Karpas-422 (cell line): ENCODE results near the gene IKZF1. TPM values are rescaled to one million over a fixed set of nuclear protein-coding genes. Genes with fewer than 3 reads are reported as not detected.

Experiments used
- DNase-seq: peaks from one replicate; pipeline ENCODE4 v3.0.0-alpha.2; 2015
- H2AFZ ChIP-seq: fragments of 200-600 bp; sonication (generic); 2 replicates; pipeline ENCODE4 v1.6.1; 2014; ENCODE audit warnings: antibody characterized with exemption, low read length, mixed read lengths
- H3K27ac ChIP-seq: fragments of 200-600 bp; sonication (generic); 2 replicates; pipeline ENCODE4 v1.5.1; 2014; ENCODE audit warnings: mild to moderate bottlenecking, low read length, moderate library complexity
- H3K27me3 ChIP-seq: fragments of 200-600 bp; sonication (generic); 2 replicates; pipeline ENCODE4 v1.6.1; 2014; ENCODE audit warnings: low read length, mixed read lengths
- H3K36me3 ChIP-seq: fragments of 200-600 bp; sonication (generic); 2 replicates; pipeline ENCODE4 v1.6.1; 2014; ENCODE audit warnings: low read length, mixed read lengths; ENCODE audit not compliant: insufficient read depth
- H3K4me1 ChIP-seq: fragments of 200-600 bp; sonication (generic); 2 replicates; pipeline ENCODE4 v1.6.1; 2014; ENCODE audit warnings: mild to moderate bottlenecking, low read length, mixed read lengths
- H3K4me2 ChIP-seq: fragments of 200-600 bp; sonication (generic); 2 replicates; pipeline ENCODE4 v1.6.1; 2014; ENCODE audit warnings: low read length, low read depth, mild to moderate bottlenecking; ENCODE audit not compliant: poor library complexity, severe bottlenecking
- H3K4me3 ChIP-seq: fragments of 200-600 bp; sonication (generic); 2 replicates; pipeline ENCODE4 v1.5.1; 2014; ENCODE audit warnings: mild to moderate bottlenecking, antibody characterized with exemption, low read length, mixed read lengths
- H3K79me2 ChIP-seq: fragments of 200-600 bp; sonication (generic); 2 replicates; pipeline ENCODE4 v1.6.1; 2014; ENCODE audit warnings: mild to moderate bottlenecking, low read length, mixed read lengths
- H3K9ac ChIP-seq: fragments of 200-600 bp; sonication (generic); 2 replicates; pipeline ENCODE4 v1.6.0; 2014; ENCODE audit warnings: low read length
- H3K9me2 ChIP-seq: fragments of 200-600 bp; sonication (generic), shearing (Covaris generic); replicated peaks from 2 replicates; pipeline ENCODE4 v1.6.0; 2014; ENCODE audit warnings: mild to moderate bottlenecking, low read length, moderate library complexity; ENCODE audit not compliant: insufficient read depth
- H3K9me3 ChIP-seq: fragments of 300-700, 200-600 bp; sonication (generic); 2 replicates; pipeline ENCODE4 v1.6.1; 2014; ENCODE audit warnings: low read length, mixed read lengths
- H4K20me1 ChIP-seq: fragments of 200-600 bp; sonication (generic); 2 replicates; pipeline ENCODE4 v1.6.1; 2014; ENCODE audit warnings: mild to moderate bottlenecking, antibody characterized with exemption, low read length, low read depth; ENCODE audit not compliant: insufficient read depth
- total RNA-seq: library from RNA; depleted of rRNA; stranded (reverse); fragments of >200 nt; shearing (Covaris generic); gene quantifications from 2 replicates; pipeline ENCODE4 v1.2.3, GENCODE V29; 2014; ENCODE audit warnings: low replicate concordance

Gene IKZF1
- total RNA-seq, 1 experiment from 2014 or later: 117 TPM

DNA sequence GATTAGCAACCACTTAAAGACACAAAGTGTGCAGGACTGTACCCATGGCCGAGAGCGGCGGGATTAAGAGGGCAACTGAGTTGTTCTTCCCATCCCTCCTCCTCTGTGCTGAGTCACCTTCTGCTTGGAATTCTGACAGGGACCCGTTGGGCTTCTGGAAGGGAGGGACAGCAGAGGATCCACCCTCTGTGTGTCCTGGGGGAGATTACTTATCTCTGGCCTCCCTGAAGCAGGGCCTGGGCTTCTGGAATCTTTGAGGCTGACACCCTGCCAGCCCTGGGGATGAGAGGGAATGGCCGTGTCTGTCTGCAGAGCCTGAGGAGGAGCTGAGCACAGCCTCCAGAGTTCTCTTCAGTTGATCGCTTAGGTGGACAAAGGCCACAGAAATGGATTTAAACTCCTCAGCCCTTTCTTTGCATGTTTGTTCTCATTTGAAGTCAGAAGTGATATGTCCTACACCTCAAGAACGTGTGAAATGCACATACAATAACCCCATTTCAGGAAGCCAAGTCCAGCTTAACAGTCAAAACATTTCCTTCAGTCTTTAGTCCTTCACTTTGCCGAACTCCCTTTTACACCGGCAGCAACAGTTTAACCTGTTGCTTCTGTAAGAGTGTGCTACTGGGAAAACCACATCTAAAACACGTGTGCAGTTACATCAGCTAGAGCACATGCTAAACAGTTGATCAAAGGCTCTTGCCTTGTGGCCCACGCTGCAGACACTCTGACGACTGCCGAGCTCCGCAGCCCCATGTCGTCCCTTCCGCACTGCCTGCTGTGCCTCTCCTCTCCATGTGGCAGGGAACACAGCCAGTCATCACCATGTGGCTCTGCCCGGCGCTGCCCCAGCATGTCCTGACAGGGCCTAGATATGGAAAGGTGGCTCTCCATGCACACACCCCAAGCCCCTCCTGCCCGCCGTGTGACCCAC is 55.7 kb downstream of the IKZF1 start:
- no peaks in the 10 kb centered on the region for H4K20me1 ChIP-seq
- peaks cover 87% of the 10 kb centered on the region for H3K79me2 ChIP-seq
- peaks cover 59% of the 10 kb centered on the region for H3K36me3 ChIP-seq
- no peaks in the 10 kb centered on the region; the same call in 1 of the 2 replicates for H3K4me1 ChIP-seq
- no peak overlapping the region for H3K4me3 ChIP-seq
- no peak for DNase-seq
- H2AFZ ChIP-seq: no peak overlapping the region
- H3K4me2 ChIP-seq: no peak overlapping the region
- no peak overlapping the region for H3K9ac ChIP-seq
- H3K9me2 ChIP-seq: no peaks in the 10 kb centered on the region
- no peaks in the 10 kb centered on the region for H3K9me3 ChIP-seq
- no peak overlapping the region for H3K27ac ChIP-seq
- no peaks in the 10 kb centered on the region for H3K27me3 ChIP-seq

GRCh38 chr7:50362142-50362541 is 57.6 kb downstream of the IKZF1 start:
- DNase-seq: no peak
- no peak overlapping the region for H3K4me3 ChIP-seq
- no peaks in the 10 kb centered on the region for H4K20me1 ChIP-seq
- no peaks in the 10 kb centered on the region for H3K9me3 ChIP-seq
- H3K9me2 ChIP-seq: no peaks in the 10 kb centered on the region
- no peak overlapping the region for H3K27ac ChIP-seq
- H3K79me2 ChIP-seq: peaks cover 80% of the 10 kb centered on the region
- no peak overlapping the region for H2AFZ ChIP-seq
- H3K36me3 ChIP-seq: peaks cover 61% of the 10 kb centered on the region
- H3K9ac ChIP-seq: no peak overlapping the region
- H3K27me3 ChIP-seq: no peaks in the 10 kb centered on the region
- no peak overlapping the region for H3K4me2 ChIP-seq
- no peaks in the 10 kb centered on the region; the same call in 1 of the 2 replicates for H3K4me1 ChIP-seq

GRCh38 chr7:50362712-50363282 is 58.3 kb downstream of the IKZF1 start:
- DNase-seq: no peak
- Histone ChIP-seq H4K20me1 (no peaks in the 10 kb centered on the region), H3K9me2 (no peaks in the 10 kb centered on the region), H3K27me3 (no peaks in the 10 kb centered on the region), H3K4me2 (no peak overlapping the region), H3K9me3 (no peaks in the 10 kb centered on the region), H3K4me1 (no peaks in the 10 kb centered on the region; the same call in 1 of the 2 replicates), H3K9ac (no peak overlapping the region), H3K4me3 (no peak overlapping the region), H3K36me3 (peaks cover 65% of the 10 kb centered on the region), H3K79me2 (peaks cover 80% of the 10 kb centered on the region), H3K27ac (no peak overlapping the region), H2AFZ (no peak overlapping the region)

- Histone ChIP-seq H3K27me3 (no peaks in the 10 kb centered on the region), H3K4me3 (no peak overlapping the region), H3K4me2 (no peak overlapping the region), H4K20me1 (no peaks in the 10 kb centered on the region), H2AFZ (no peak overlapping the region), H3K4me1 (no peaks in the 10 kb centered on the region; the same call in 1 of the 2 replicates), H3K9me2 (no peaks in the 10 kb centered on the region), H3K27ac (no peak overlapping the region), H3K9me3 (no peaks in the 10 kb centered on the region), H3K9ac (no peak overlapping the region), H3K79me2 (peaks cover 76% of the 10 kb centered on the region), H3K36me3 (peaks cover 68% of the 10 kb centered on the region)
- no peak for DNase-seq
Observed at GRCh38 chr7:50363327-50364060, 59.0 kb downstream of the IKZF1 start.

GRCh38 chr7:50364645-50365044 is 60.1 kb downstream of the IKZF1 start:
- H3K4me1 ChIP-seq: no peaks in the 10 kb centered on the region; the same call in 1 of the 2 replicates
- peaks cover 72% of the 10 kb centered on the region for H3K79me2 ChIP-seq
- no peaks in the 10 kb centered on the region for H4K20me1 ChIP-seq
- no peak overlapping the region for H3K4me3 ChIP-seq
- no peak overlapping the region for H3K27ac ChIP-seq
- no peak overlapping the region for H2AFZ ChIP-seq
- no peaks in the 10 kb centered on the region for H3K9me3 ChIP-seq
- H3K27me3 ChIP-seq: no peaks in the 10 kb centered on the region
- peaks cover 72% of the 10 kb centered on the region for H3K36me3 ChIP-seq
- no peak overlapping the region for H3K4me2 ChIP-seq
- no peaks in the 10 kb centered on the region for H3K9me2 ChIP-seq
- no peak for DNase-seq
- H3K9ac ChIP-seq: no peak overlapping the region

- H3K9me3 ChIP-seq: no peaks in the 10 kb centered on the region
- H3K27me3 ChIP-seq: no peaks in the 10 kb centered on the region
- H3K9ac ChIP-seq: no peak overlapping the region
- H3K4me3 ChIP-seq: no peak overlapping the region
- H3K27ac ChIP-seq: no peak overlapping the region
- H3K36me3 ChIP-seq: peaks cover 76% of the 10 kb centered on the region
- no peaks in the 10 kb centered on the region for H4K20me1 ChIP-seq
- no peak for DNase-seq
- H3K79me2 ChIP-seq: peaks cover 72% of the 10 kb centered on the region
- no peaks in the 10 kb centered on the region; the same call in 1 of the 2 replicates for H3K4me1 ChIP-seq
- H3K4me2 ChIP-seq: no peak overlapping the region
- no peaks in the 10 kb centered on the region for H3K9me2 ChIP-seq
- H2AFZ ChIP-seq: no peak overlapping the region
Observed at GRCh38 chr7:50366311-50366710, 61.8 kb downstream of the IKZF1 start.

DNA sequence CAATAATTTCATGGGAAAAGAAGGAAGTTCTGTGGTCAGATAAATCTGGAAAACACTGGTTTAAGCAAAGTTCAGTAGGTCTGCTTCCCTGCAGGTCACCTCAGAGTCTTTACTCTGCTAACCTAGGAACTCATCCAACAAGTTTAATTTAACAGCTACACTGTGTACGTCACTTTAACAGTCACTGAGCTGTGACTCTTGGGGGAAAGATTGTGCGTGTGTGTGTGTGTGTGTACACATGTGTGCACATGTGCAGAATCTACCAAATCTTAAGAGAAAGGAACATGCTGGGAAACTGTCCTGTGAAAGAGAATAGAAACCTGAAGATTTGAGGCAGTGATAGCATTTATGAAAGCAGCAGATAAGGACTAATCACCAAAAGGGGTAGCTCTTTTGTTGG is 62.6 kb downstream of the IKZF1 start:
- Histone ChIP-seq H3K4me1 (no peaks in the 10 kb centered on the region; the same call in 1 of the 2 replicates), H3K9ac (no peak overlapping the region), H3K9me3 (no peaks in the 10 kb centered on the region), H3K27me3 (no peaks in the 10 kb centered on the region), H3K4me3 (no peak overlapping the region), H3K9me2 (no peaks in the 10 kb centered on the region), H3K36me3 (peaks cover 78% of the 10 kb centered on the region), H4K20me1 (no peaks in the 10 kb centered on the region), H3K4me2 (no peak overlapping the region), H2AFZ (no peak overlapping the region), H3K27ac (no peak overlapping the region), H3K79me2 (peaks cover 75% of the 10 kb centered on the region)
- no peak for DNase-seq

DNA sequence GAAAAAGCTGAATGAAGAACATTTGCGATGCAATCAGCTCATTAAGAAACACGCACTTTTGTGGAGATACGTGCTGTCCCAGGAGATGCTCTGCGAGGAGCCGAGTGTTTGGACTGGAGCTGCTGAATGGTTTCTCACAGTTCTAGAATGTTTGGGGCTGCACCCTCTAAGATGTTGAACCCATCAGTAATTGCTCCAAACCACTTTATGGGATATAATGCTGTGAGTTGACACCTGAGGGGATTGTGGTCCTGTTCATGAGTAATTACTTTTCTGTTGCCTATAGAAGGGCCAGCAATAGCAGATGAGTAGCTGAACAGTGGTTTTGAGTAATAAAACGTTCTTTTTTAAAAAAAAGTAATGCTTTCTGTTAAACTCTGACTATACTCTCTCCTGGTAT is 63.1 kb downstream of the IKZF1 start:
- no peaks in the 10 kb centered on the region; the same call in 1 of the 2 replicates for H3K4me1 ChIP-seq
- no peaks in the 10 kb centered on the region for H3K27me3 ChIP-seq
- H2AFZ ChIP-seq: no peak overlapping the region
- no peak overlapping the region for H3K9ac ChIP-seq
- H4K20me1 ChIP-seq: no peaks in the 10 kb centered on the region
- H3K4me3 ChIP-seq: no peak overlapping the region
- no peak overlapping the region for H3K27ac ChIP-seq
- H3K9me3 ChIP-seq: no peaks in the 10 kb centered on the region
- H3K36me3 ChIP-seq: peaks cover 80% of the 10 kb centered on the region
- peaks cover 75% of the 10 kb centered on the region for H3K79me2 ChIP-seq
- H3K4me2 ChIP-seq: no peak overlapping the region
- no peaks in the 10 kb centered on the region for H3K9me2 ChIP-seq
- no peak for DNase-seq
